HG02642 (cell line): ENCODE measurements around the gene RHEB.

Experiments
- ATAC-seq: cut with Tn5 transposase; IDR thresholded peaks from one replicate; pipeline ENCODE4 v1.9.1; 2021; ENCODE audit warnings: mild to moderate bottlenecking; ENCODE audit not compliant: unreplicated experiment, poor library complexity

Gene RHEB

GRCh38 chr7:151505433-151505832 lies 14.3 kb downstream of the RHEB start:
- ATAC-seq: no peak

GRCh38 chr7:151504715-151505326 lies 14.9 kb downstream of the RHEB start:
- no peak for ATAC-seq

GRCh38 chr7:151503902-151504714 lies 15.6 kb downstream of the RHEB start:
- ATAC-seq: no peak

GRCh38 chr7:151501676-151502075 lies 18.0 kb downstream of the RHEB start:
- ATAC-seq: no peak

GRCh38 chr7:151498495-151498894 lies 21.2 kb downstream of the RHEB start:
- ATAC-seq: no peak

GRCh38 chr7:151497306-151497871 lies 22.3 kb downstream of the RHEB start:
- ATAC-seq: no peak

GRCh38 chr7:151495360-151495759 lies 24.3 kb downstream of the RHEB start:
- ATAC-seq: no peak

GRCh38 chr7:151494298-151495284 lies 25.1 kb downstream of the RHEB start:
- ATAC-seq: no peak

GRCh38 chr7:151493083-151493482 lies 26.6 kb downstream of the RHEB start:
- ATAC-seq: no peak

GRCh38 chr7:151491859-151492258 lies 27.8 kb downstream of the RHEB start:
- ATAC-seq: no peak

GRCh38 chr7:151490456-151491105 lies 29.1 kb downstream of the RHEB start:
- no peak for ATAC-seq

GRCh38 chr7:151489498-151489897 lies 30.2 kb downstream of the RHEB start:
- no peak for ATAC-seq

GRCh38 chr7:151488096-151488495 lies 31.6 kb downstream of the RHEB start:
- ATAC-seq: no peak

GRCh38 chr7:151487228-151487627 lies 32.5 kb downstream of the RHEB start:
- no peak for ATAC-seq

GRCh38 chr7:151486074-151486473 lies 33.6 kb downstream of the RHEB start:
- no peak for ATAC-seq

GRCh38 chr7:151484971-151485707 lies 34.6 kb downstream of the RHEB start:
- ATAC-seq: peak; percentile 57

- no peak for ATAC-seq
Measured at GRCh38 chr7:151483711-151483983, 36.0 kb downstream of the RHEB start.

- no peak for ATAC-seq
Measured at GRCh38 chr7:151482883-151483710, 36.6 kb downstream of the RHEB start.
